Measurements from ENCODE around the gene TCF25.

GRCh38 chr16:89900885-89901284, 27.5 kb downstream of the TCF25 start:
- TF ChIP-seq POLR2AphosphoS5 (IDR thresholded peaks at IDR 0.05; ENCODE audit: borderline replicate concordance, low read depth, low read length) = no peak
- no peak for TF ChIP-seq EZH2 (IDR thresholded peaks at IDR 0.05)
- TF ChIP-seq FOXP2 (optimal IDR thresholded peaks at IDR 0.05; ENCODE audit: control extremely low read depth, extremely low read length, insufficient read depth) = no peak

Measured in SK-N-MC (cell line).